Hepatocyte (in vitro differentiated cells): ENCODE results near the gene IFI44. TPM values are rescaled to one million over a fixed set of nuclear protein-coding genes. Genes with fewer than 3 reads are reported as not detected.

ENCODE experiments used
- DNase-seq: peaks from one replicate; pipeline ENCODE4 v3.0.0-alpha.2; 2016; ENCODE audit warnings: low spot score
- H2AFZ ChIP-seq: fragments of 200-600 bp; sonication (generic); 2 replicates; pipeline ENCODE4 v1.6.0; 2016; ENCODE audit warnings: antibody characterized with exemption, mild to moderate bottlenecking
- H3K27ac ChIP-seq: fragments of 200-600 bp; sonication (generic); 2 replicates; pipeline ENCODE4 v1.5.1; 2016; ENCODE audit warnings: mild to moderate bottlenecking
- H3K27me3 ChIP-seq: fragments of 200-600 bp; sonication (generic); 2 replicates; pipeline ENCODE4 v1.6.1; 2016
- H3K36me3 ChIP-seq: fragments of 200-600 bp; sonication (generic); replicated peaks from 2 replicates; pipeline ENCODE4 v1.5.1; 2016; ENCODE audit warnings: low read depth; ENCODE audit not compliant: insufficient read depth
- H3K4me1 ChIP-seq: fragments of 200-600 bp; sonication (generic); 2 replicates; pipeline ENCODE4 v1.5.1; 2016; ENCODE audit warnings: mild to moderate bottlenecking, moderate library complexity; ENCODE audit not compliant: insufficient read depth
- H3K4me2 ChIP-seq: fragments of 200-600 bp; sonication (generic); 2 replicates; pipeline ENCODE4 v1.6.0; 2016
- H3K4me3 ChIP-seq: fragments of 200-600 bp; sonication (generic); 2 replicates; pipeline ENCODE4 v1.5.1; 2016; ENCODE audit warnings: mild to moderate bottlenecking
- H3K79me2 ChIP-seq: fragments of 200-600 bp; sonication (generic); 2 replicates; pipeline ENCODE4 v1.6.0; 2017; ENCODE audit warnings: mild to moderate bottlenecking
- H3K9me2 ChIP-seq: fragments of 200-600 bp; sonication (generic); replicated peaks from 2 replicates; pipeline ENCODE4 v1.6.0; 2017; ENCODE audit warnings: mild to moderate bottlenecking; ENCODE audit not compliant: insufficient read depth
- H3K9me3 ChIP-seq: fragments of 200-600 bp; sonication (generic); 2 replicates; pipeline ENCODE4 v1.5.1; 2016; ENCODE audit warnings: low read depth, mild to moderate bottlenecking
- H4K20me1 ChIP-seq: fragments of 200-600 bp; sonication (generic); 2 replicates; pipeline ENCODE4 v1.6.0; 2016; ENCODE audit warnings: mild to moderate bottlenecking; ENCODE audit not compliant: insufficient read depth, poor library complexity, severe bottlenecking
- EZH2 ChIP-seq: fragments of 200-600 bp; sonication (generic); IDR thresholded peaks from 2 replicates; pipeline ENCODE4 v1.6.1; 2016; ENCODE audit warnings: antibody characterized with exemption, mild to moderate bottlenecking, borderline replicate concordance
- EZH2phosphoT487 ChIP-seq: fragments of 200-600 bp; sonication (generic); IDR thresholded peaks from one replicate; pipeline ENCODE4 v1.6.1; 2018; ENCODE audit warnings: antibody characterized with exemption, mild to moderate bottlenecking, low read depth, moderate library complexity; ENCODE audit not compliant: unreplicated experiment, severe bottlenecking
- WGBS: methylation state at CpG from one replicate; pipeline ENCODE4 v1.1.6; 2016; ENCODE audit warnings: low lambda C conversion rate; ENCODE audit errors: missing lambda C conversion rate; 5-methylcytosine and 5-hydroxymethylcytosine counted together
- polyA plus RNA-seq: library from polyadenylated mRNA; unstranded; fragments of >200 nt; fragmentation: Nextera tagmentation; extraction: Ambion mirVana; gene quantifications from 2 replicates; pipeline ENCODE4 v1.2.1, GENCODE V29; 2016
- total RNA-seq: library from RNA; depleted of rRNA; stranded (reverse); fragments of >200 nt; gene quantifications from 2 replicates; pipeline ENCODE4 v1.2.3, GENCODE V29; 2014
- TF ChIP-seq, protein P1 (sequence below): fragments of 200-600 bp; sonication (generic); IDR thresholded peaks from 2 replicates; pipeline ENCODE4 v1.5.1; 2016; ENCODE audit warnings: antibody characterized with exemption, mild to moderate bottlenecking; ENCODE audit not compliant: poor library complexity

Gene IFI44
- total and polyA plus RNA-seq, 2 experiments from 2014 or later, result 3.2 to 7.7 TPM

DNA sequence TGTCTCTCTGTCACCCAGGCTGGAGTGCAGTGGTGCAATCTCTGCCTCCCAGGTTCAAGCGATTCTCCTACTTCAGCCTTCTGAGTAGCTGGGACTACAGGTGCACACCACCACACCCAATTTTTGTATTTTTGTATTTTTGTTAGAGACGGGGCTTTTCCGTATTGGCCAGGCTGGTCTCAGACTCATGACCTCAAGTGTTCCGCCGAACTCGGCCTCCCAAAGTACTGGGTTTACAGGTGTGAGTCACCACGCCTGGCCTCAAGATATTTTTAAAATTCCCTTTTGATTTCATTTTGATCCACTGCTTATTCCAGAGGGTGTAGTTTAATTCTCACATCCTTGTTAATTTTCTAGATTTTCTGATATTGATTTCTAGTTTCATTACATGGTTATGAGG lies 25.6 kb upstream of the IFI44 start:
- Histone ChIP-seq H3K36me3 (no peaks in the 10 kb centered on the region), H3K27ac (no peak overlapping the region), H3K27me3 (no peaks in the 10 kb centered on the region), H3K79me2 (no peaks in the 10 kb centered on the region), H2AFZ (no peak overlapping the region), H3K4me2 (no peak overlapping the region), H4K20me1 (no peaks in the 10 kb centered on the region), H3K4me3 (no peak overlapping the region), H3K9me2 (no peaks in the 10 kb centered on the region), H3K9me3 (no peaks in the 10 kb centered on the region), H3K4me1 (peaks cover 5% of the 10 kb centered on the region)
- DNase-seq, result no peak
- no peak for TF ChIP-seq EZH2phosphoT487
- TF ChIP-seq, protein P1, sequence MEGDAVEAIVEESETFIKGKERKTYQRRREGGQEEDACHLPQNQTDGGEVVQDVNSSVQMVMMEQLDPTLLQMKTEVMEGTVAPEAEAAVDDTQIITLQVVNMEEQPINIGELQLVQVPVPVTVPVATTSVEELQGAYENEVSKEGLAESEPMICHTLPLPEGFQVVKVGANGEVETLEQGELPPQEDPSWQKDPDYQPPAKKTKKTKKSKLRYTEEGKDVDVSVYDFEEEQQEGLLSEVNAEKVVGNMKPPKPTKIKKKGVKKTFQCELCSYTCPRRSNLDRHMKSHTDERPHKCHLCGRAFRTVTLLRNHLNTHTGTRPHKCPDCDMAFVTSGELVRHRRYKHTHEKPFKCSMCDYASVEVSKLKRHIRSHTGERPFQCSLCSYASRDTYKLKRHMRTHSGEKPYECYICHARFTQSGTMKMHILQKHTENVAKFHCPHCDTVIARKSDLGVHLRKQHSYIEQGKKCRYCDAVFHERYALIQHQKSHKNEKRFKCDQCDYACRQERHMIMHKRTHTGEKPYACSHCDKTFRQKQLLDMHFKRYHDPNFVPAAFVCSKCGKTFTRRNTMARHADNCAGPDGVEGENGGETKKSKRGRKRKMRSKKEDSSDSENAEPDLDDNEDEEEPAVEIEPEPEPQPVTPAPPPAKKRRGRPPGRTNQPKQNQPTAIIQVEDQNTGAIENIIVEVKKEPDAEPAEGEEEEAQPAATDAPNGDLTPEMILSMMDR, result no peak
- TF ChIP-seq EZH2, result no peak
- WGBS, result 95% methylated on average over 7 of the region's 7 CpGs

DNA sequence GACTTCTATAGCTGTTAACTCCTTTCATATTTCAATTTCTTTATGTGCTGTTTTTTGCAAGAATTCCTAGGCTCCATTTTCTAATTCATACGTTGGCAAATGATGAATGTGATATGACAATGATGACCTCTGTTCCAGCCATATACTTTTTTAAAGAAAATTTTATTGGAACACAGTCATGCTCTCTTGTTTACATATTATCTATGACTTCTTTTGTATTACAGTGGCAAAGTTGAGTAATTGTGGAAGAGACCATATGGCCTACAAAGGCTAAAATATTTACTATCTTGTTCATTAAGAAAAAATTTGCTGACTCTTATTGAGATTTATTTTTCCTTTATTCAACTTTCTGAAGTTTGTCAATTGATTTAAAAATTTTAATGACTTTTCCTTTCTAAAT lies 22.3 kb upstream of the IFI44 start:
- H3K27ac ChIP-seq, result no peak overlapping the region
- no peaks in the 10 kb centered on the region for H4K20me1 ChIP-seq
- H3K4me1 ChIP-seq, result no peaks in the 10 kb centered on the region
- TF ChIP-seq, protein P1, result no peak
- TF ChIP-seq EZH2phosphoT487, result no peak
- no peaks in the 10 kb centered on the region for H3K9me2 ChIP-seq
- no peak overlapping the region for H2AFZ ChIP-seq
- H3K4me3 ChIP-seq, result no peak overlapping the region
- 72% methylated on average over 1 of the region's 1 CpG for WGBS
- no peak overlapping the region for H3K4me2 ChIP-seq
- H3K9me3 ChIP-seq, result no peaks in the 10 kb centered on the region
- DNase-seq, result no peak
- H3K36me3 ChIP-seq, result no peaks in the 10 kb centered on the region
- no peaks in the 10 kb centered on the region for H3K79me2 ChIP-seq
- H3K27me3 ChIP-seq, result no peaks in the 10 kb centered on the region

DNA sequence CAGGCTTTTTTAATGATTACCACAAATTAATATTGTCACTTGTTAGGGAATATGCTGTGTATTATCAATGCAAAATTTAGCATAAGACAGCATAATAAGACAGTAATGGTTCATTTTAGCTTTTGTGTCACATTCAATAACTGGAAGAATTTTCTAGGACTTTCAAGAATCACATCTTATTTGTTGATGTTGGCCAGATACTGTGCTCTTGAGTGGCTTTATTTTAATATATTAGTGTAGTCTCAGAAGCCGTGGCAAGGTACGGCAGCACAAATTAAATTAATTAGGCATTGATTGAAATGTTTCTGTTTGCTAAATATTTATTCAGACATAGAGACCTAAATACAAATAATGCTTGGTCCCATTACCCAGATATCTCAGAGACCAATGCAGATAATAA lies 19.0 kb upstream of the IFI44 start:
- no peak overlapping the region for H3K4me2 ChIP-seq
- no peak overlapping the region for H3K27ac ChIP-seq
- H3K79me2 ChIP-seq, result no peaks in the 10 kb centered on the region
- WGBS, result 57% methylated on average over 2 of the region's 2 CpGs
- no peaks in the 10 kb centered on the region for H4K20me1 ChIP-seq
- H3K4me3 ChIP-seq, result no peak overlapping the region
- no peak for DNase-seq
- H2AFZ ChIP-seq, result no peak overlapping the region
- no peak for TF ChIP-seq EZH2
- TF ChIP-seq, protein P1, result no peak
- no peak for TF ChIP-seq EZH2phosphoT487
- no peaks in the 10 kb centered on the region for H3K36me3 ChIP-seq
- no peaks in the 10 kb centered on the region for H3K4me1 ChIP-seq
- H3K9me2 ChIP-seq, result no peaks in the 10 kb centered on the region
- no peaks in the 10 kb centered on the region for H3K27me3 ChIP-seq
- no peaks in the 10 kb centered on the region for H3K9me3 ChIP-seq

DNA sequence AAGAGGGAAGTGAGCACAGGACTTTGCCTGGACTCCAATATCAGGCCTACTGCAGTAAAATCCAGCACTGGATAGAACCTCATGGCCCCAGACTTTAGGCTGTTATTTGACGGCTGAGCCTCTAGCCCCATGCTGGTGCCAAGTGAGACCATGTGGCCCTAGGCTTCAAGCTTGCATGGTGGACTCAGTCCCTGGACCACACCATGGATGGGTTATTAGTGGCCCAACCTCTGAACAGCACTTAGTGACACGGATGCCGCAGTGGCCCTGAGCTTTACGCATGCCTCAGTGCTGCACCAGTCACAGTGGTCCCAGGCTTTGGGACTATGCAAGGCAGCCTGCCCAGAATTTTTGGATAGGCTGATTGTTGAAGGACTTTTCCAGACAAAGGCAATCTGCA lies 16.4 kb upstream of the IFI44 start:
- Histone ChIP-seq H3K4me1 (no peaks in the 10 kb centered on the region), H3K4me2 (no peak overlapping the region), H3K9me3 (no peaks in the 10 kb centered on the region), H3K36me3 (no peaks in the 10 kb centered on the region), H2AFZ (no peak overlapping the region), H3K9me2 (no peaks in the 10 kb centered on the region), H4K20me1 (no peaks in the 10 kb centered on the region), H3K79me2 (no peaks in the 10 kb centered on the region), H3K27me3 (no peaks in the 10 kb centered on the region), H3K4me3 (no peak overlapping the region), H3K27ac (no peak overlapping the region)
- 89% methylated on average over 4 of the region's 4 CpGs for whole genome bisulfite sequencing
- DNase-seq, result no peak
- no peak for TF ChIP-seq EZH2phosphoT487
- TF ChIP-seq EZH2, result no peak
- TF ChIP-seq, protein P1, result no peak
